Fibroblast of pulmonary artery (primary cell): ENCODE measurements around the gene COL4A2.

Source experiments
- DNase-seq: peaks from one replicate; pipeline ENCODE4 v3.0.0-alpha.2; 2010; ENCODE audit warnings: low read depth
- H3K4me3 ChIP-seq: replicated peaks from 2 replicates; pipeline ENCODE4 v1.5.1; 2011; ENCODE audit warnings: low read depth, mild to moderate bottlenecking, control low read depth, low read length, moderate library complexity
- CTCF ChIP-seq: IDR thresholded peaks from 2 replicates; pipeline ENCODE4 v1.5.1; 2011; ENCODE audit warnings: mild to moderate bottlenecking, control low read depth, low read length, inconsistent platforms; ENCODE audit errors: missing control alignments

Gene COL4A2

GRCh38 chr13:110442930-110443621 lies 136.0 kb downstream of the COL4A2 start:
- no peak overlapping the region for H3K4me3 ChIP-seq
- peak; percentile 78 for DNase-seq
- no peak for TF ChIP-seq CTCF

GRCh38 chr13:110443622-110444225 lies 136.6 kb downstream of the COL4A2 start:
- no peak for DNase-seq
- TF ChIP-seq CTCF = no peak
- no peak overlapping the region for H3K4me3 ChIP-seq

- no peak overlapping the region for H3K4me3 ChIP-seq
- peak; percentile 45 for DNase-seq
- TF ChIP-seq CTCF = peak; percentile 21
These were observed 137.2 kb downstream of the COL4A2 start for GRCh38 chr13:110444226-110444653.

- TF ChIP-seq CTCF = no peak
- H3K4me3 ChIP-seq = no peak overlapping the region
- DNase-seq = no peak
These were observed 138.1 kb downstream of the COL4A2 start for GRCh38 chr13:110445183-110445582.

- no peak for DNase-seq
- no peak for TF ChIP-seq CTCF
- no peak overlapping the region for H3K4me3 ChIP-seq
These were observed 138.9 kb downstream of the COL4A2 start for GRCh38 chr13:110445722-110446574.

GRCh38 chr13:110446575-110446890 lies 139.4 kb downstream of the COL4A2 start:
- no peak for TF ChIP-seq CTCF
- H3K4me3 ChIP-seq = no peak overlapping the region
- no peak for DNase-seq
